Ovary (tissue), 9 donors: ENCODE measurements around the gene DSP. TPM values are rescaled to one million over a fixed set of nuclear protein-coding genes. Genes with fewer than 3 reads are reported as not detected.
A peak's percentile ranks its signal among the peaks of the same experiment; 100 is the strongest.

ENCODE experiments used
- DNase-seq, 5 donors: peaks; one replicate each; pipeline ENCODE4 v3.0.0-alpha.2; 2019 to 2020
- H3K27ac ChIP-seq, 2 donors: fragments of 200-600 bp; one replicate each; pipeline versions ENCODE4 v1.5.1 to v1.8.0; 2019 to 2022
- H3K27me3 ChIP-seq: fragments of 200-600 bp; one replicate; pipeline ENCODE4 v1.8.0; 2022
- H3K36me3 ChIP-seq: fragments of 200-600 bp; sonication (generic); one replicate; pipeline ENCODE4 v1.5.1; 2019
- H3K4me1 ChIP-seq: one replicate; pipeline ENCODE4 v1.8.1; 2013; ENCODE audit warnings: mild to moderate bottlenecking, moderate library complexity; ENCODE audit not compliant: insufficient read depth
- H3K4me3 ChIP-seq: fragments of 200-600 bp; sonication (generic); one replicate; pipeline ENCODE4 v1.5.1; 2017
- H3K9me3 ChIP-seq, 2 donors: fragments of 200-600 bp in 1 of 2; sonication (generic) in 1 of 2; one replicate each; pipeline versions ENCODE4 v1.5.1 to v1.8.1; 2013 to 2019; ENCODE audit warnings: mild to moderate bottlenecking in 1 of 2, moderate library complexity in 1 of 2
- CTCF ChIP-seq, 3 donors: fragments of 450-650 bp in 2 of 3; fragments of 200-600 bp in 1 of 3; IDR thresholded peaks; one replicate each; pipeline versions ENCODE4 v1.5.1 to v1.8.0; 2016 to 2022; ENCODE audit warnings: antibody characterized with exemption in 3 of 3, mild to moderate bottlenecking in 1 of 3
- EP300 ChIP-seq: sonication (generic); formaldehyde crosslinking; IDR thresholded peaks from one replicate; pipeline ENCODE4 v1.6.1; 2017; ENCODE audit warnings: antibody characterized with exemption
- POLR2A ChIP-seq: fragments of 450-650 bp; IDR thresholded peaks from one replicate; pipeline ENCODE4 v1.6.1; 2017; ENCODE audit warnings: antibody characterized with exemption, mild to moderate bottlenecking, moderate library complexity
- WGBS, 3 donors: extraction: QIAGEN DNeasy Blood & Tissue Kit in 1 of 3; methylation state at CpG; one replicate each; pipeline versions ENCODE4 v1.1.5 to v1.1.7; 2013 to 2017; 5-methylcytosine and 5-hydroxymethylcytosine counted together
- intact Hi-C, 4 donors: fragments of 100-400 bp; cut with DNase I; formaldehyde crosslinking; loops; one replicate each; pipeline versions ENCODE4 v1.11.0 to v1.15.1; 2022 to 2023
- polyA plus RNA-seq, 2 donors: library from polyadenylated mRNA; stranded (reverse); fragments of 200-250 nt in 1 of 2; fragments of 350-450 nt in 1 of 2; fragmentation: Illumina TruSeq in 1 of 2; extraction: RNeasy Lipid Tissue Mini Kit (QIAGEN cat#74804) in 1 of 2; gene quantifications; one replicate each; pipeline ENCODE4 v1.2.3, GENCODE V29; 2013 to 2014
- total RNA-seq, 7 donors: library from RNA; depleted of rRNA in 2 of 7; stranded (reverse); fragments of >200 nt in 2 of 7; fragmentation: NEBNext Ultra II Directional in 3 of 7; extraction: Animal tissue kit (Norgen Biotek cat#: 25700) in 3 of 7; gene quantifications; one replicate each; pipeline versions ENCODE4 v1.1.0 to v1.2.4, GENCODE V29; 2016 to 2023
- donor health status: DM: no; HTN: no; CAD: no; lungs with moderate emphysema.
- donor health status: DM: no; HTN: no; CAD: no.
- donor health status: Bipolar disorder and iron deficiency.
- donor health status: DM: yes; HTN: yes; CAD: no.
- donor health status: DM: no; HTN: no; CAD: no.
- donor health status: DM: yes; HTN: yes; CAD: no.

The DSP gene
- total and polyA plus RNA-seq, 9 donors: 2.1 to 65.7 (median 6.7) TPM

GRCh38 chr6:7594579-7595125 lies 53.2 kb downstream of the DSP start:
- no peak overlapping the region for H3K4me3 ChIP-seq
- H3K27me3 ChIP-seq: no peaks in the 10 kb centered on the region
- no peaks in the 10 kb centered on the region for H3K36me3 ChIP-seq
- 71 to 80% (median 78%) methylated on average over 4 of the region's 4 CpGs for WGBS, 3 donors
- H3K27ac ChIP-seq: no peak overlapping the region
- TF ChIP-seq POLR2A: no peak
- TF ChIP-seq EP300: no peak
- no peak for TF ChIP-seq CTCF (IDR thresholded peaks at IDR 0.05)
- no peaks in the 10 kb centered on the region for H3K9me3 ChIP-seq
- intact Hi-C loops: loop anchor here in 1 of 4 donors (5.0 kb wide), 1 partner anchor 182 kb away; no protein-coding TSS in a partner anchor
- H3K4me1 ChIP-seq: peaks cover 7% of the 10 kb centered on the region
- DNase-seq: no peak

- H3K36me3 ChIP-seq: no peaks in the 10 kb centered on the region
- no peaks in the 10 kb centered on the region for H3K27me3 ChIP-seq
- H3K4me1 ChIP-seq: no peaks in the 10 kb centered on the region
- DNase-seq: no peak
- intact Hi-C loops: no loop called here
- no peak for TF ChIP-seq EP300
- no peak for TF ChIP-seq POLR2A
- TF ChIP-seq CTCF (IDR thresholded peaks at IDR 0.05): no peak
- H3K9me3 ChIP-seq: no peaks in the 10 kb centered on the region
- 72 to 88% (median 78%) methylated on average over 4 of the region's 4 CpGs for WGBS, 3 donors
- H3K4me3 ChIP-seq: no peak overlapping the region
- H3K27ac ChIP-seq: no peak overlapping the region
Observed at GRCh38 chr6:7604003-7604402, 62.5 kb downstream of the DSP start.

- H3K27ac ChIP-seq: no peak overlapping the region
- H3K36me3 ChIP-seq: no peaks in the 10 kb centered on the region
- WGBS, 3 donors: 84 to 93% (median 92%) methylated on average over 2 of the region's 2 CpGs
- no peaks in the 10 kb centered on the region for H3K27me3 ChIP-seq
- no peaks in the 10 kb centered on the region for H3K9me3 ChIP-seq
- intact Hi-C loops: no loop called here
- no peak for DNase-seq
- no peak overlapping the region for H3K4me3 ChIP-seq
- H3K4me1 ChIP-seq: no peaks in the 10 kb centered on the region
- TF ChIP-seq EP300 (no peak), POLR2A (no peak), CTCF (IDR thresholded peaks at IDR 0.05) (no peak)
Observed at GRCh38 chr6:7604506-7604905, 63.0 kb downstream of the DSP start.

- Histone ChIP-seq H3K9me3 (no peaks in the 10 kb centered on the region), H3K27ac (no peak overlapping the region), H3K4me3 (no peak overlapping the region), H3K4me1 (peaks cover 2% of the 10 kb centered on the region), H3K27me3 (no peaks in the 10 kb centered on the region), H3K36me3 (no peaks in the 10 kb centered on the region)
- intact Hi-C loops: loop anchor here (10.0 kb wide), 2 partner anchors 341 to 941 kb away; no protein-coding TSS in a partner anchor
- 7 to 10% (median 9%) methylated on average over 7 of the region's 7 CpGs for WGBS, 3 donors
- TF ChIP-seq POLR2A: no peak
- TF ChIP-seq CTCF (IDR thresholded peaks at IDR 0.05): peak; percentile 48 to 61 (median 57)
- peak in 1 of 5 donors; percentile 34 for DNase-seq
Observed at GRCh38 chr6:7615611-7616383, 74.3 kb downstream of the DSP start.
